HL-60/S4 (cell line): ENCODE results near the gene CTNNA1.

Experiments used
- in situ Hi-C: fragments of 300-500 bp; cut with MboI; formaldehyde crosslinking; loops from 2 replicates; pipeline ENCODE4 v1.14.3; 2022; ENCODE audit warnings: low sequenced_read_pairs

CTNNA1 gene

DNA sequence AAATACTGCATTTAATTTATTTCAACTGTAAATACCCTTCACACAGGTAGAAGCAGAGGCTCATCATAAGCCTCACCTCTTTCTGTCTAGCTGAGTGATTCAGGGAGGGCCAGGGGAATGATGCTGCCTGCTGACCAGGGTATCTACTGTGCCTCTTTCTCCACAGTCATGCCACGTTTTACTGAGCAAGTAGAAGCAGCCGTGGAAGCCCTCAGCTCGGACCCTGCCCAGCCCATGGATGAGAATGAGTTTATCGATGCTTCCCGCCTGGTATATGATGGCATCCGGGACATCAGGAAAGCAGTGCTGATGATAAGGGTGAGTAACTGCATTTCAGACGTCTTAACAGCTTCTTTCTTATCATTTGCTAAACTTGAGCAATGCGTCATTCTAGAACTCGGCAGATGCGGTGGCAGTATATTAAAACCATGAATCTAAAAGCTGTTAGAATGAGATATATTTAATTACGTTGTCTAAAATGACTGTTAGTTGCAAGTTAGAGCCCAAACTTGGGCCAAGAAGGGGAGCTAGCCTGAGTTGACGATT lies 171.9 kb downstream of the CTNNA1 start:
- in situ Hi-C loops = no loop called here

DNA sequence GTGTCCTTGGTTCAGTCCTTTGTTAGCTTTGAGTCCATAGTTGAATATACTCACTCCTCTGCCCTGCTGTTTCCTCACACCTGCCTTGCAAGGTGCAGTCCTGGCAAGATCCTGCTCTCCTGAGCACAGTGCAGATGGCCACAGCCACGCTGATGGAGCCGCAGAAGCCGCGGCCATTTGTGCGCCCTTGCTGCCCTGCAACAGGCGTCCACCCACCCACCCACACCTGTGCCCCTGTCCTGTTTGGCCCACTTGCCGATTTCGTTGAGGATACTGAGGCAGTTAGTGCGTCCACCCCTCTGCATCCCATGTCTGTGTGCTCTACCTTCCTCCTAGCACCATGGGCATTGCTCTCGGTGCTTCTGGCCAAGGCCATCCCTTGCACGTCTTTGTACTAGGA lies 173.0 kb downstream of the CTNNA1 start:
- in situ Hi-C loops = no loop called here

DNA sequence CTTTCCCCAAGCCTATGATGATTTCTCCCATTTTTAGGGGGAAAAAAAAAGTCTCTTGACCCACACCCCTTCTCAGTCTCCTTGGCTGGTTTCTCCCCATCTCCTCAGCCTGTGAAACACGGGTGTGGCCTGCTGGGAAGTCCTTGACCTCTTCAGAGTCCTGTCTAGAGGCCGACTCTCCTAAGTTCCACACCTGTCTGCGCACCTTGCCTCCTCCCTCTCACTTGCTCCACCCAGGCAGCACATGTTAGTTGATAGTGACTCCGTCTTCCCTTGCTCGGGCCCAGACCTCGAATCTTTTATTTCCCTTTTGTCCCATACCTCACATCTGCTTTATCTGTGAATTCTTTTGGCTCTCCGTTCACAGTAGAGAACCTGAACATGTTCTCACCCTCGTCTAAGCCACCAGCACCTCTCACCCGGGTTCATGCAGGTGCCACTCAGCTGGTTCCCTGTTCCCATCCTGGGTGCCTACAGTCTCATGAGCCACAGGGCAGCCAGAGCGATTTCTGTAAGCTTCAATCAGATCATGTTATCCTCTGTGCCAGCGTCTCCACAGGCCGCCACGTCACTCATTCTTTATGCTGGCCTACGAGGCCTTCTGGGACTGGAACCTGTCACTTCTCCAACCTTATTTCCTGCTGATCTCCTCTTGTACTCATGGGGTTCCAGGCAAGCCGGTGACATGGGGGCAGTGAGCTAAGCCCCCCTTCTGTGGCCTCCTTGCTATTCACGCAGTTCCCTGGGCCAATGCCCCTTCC lies 173.6 kb downstream of the CTNNA1 start:
- in situ Hi-C loops = no loop called here

DNA sequence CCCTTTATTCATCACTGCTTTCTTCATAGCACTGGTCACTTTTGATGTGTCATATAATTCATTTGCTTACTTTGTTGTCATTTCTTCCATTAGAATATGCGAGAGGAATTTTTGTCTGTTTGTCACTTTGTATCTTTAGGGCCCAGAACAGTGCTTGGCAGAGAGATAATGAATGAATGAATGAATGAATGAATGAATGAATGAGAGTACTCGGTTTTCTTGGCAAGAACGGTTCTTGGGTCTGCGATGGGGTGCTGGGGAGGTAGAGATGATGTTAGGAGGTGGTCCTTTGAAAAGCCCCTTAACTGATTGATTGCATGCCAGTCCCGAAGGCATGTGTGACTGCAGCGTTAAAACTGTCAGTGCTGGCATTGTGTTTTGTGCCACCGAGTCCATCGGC lies 174.3 kb downstream of the CTNNA1 start:
- in situ Hi-C loops = no loop called here

DNA sequence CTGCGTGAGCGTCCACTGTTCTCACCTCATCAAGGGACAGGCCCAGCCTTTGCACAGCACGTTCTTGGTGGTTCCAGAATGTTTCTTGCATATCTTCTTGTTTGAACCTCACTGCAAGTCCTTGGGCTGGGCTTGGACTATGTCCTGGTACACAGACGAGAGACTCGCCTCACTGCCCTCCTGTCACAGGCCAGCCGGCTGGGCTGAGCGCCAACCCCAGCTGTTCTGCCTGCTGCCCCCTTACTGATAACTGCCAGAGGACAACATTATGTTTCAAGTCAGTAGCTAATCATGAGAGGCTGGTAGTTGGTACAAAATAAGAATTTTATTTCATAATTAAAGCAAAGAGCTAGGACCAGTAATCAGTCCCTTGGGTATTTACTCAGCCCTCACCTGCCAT lies 174.8 kb downstream of the CTNNA1 start:
- in situ Hi-C loops = no loop called here

DNA sequence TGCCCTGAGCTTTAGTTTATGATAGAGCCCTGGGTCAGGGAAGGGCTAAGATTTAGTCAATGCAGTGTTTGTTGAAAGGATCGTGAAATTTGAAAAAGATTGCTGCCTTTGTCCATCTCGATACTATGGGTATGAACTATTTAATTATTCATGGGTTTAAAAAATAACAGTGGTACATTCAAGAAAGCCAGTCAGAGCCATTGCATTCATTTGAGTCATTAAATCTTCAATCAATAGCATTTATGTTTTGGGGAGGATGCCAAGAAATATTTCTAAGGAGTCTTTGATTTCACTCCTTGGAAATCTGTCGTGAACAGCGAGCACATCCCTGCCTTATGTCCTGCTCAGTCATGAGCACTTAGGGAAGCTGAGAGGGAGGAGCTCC lies 176.3 kb downstream of the CTNNA1 start:
- in situ Hi-C loops = no loop called here

DNA sequence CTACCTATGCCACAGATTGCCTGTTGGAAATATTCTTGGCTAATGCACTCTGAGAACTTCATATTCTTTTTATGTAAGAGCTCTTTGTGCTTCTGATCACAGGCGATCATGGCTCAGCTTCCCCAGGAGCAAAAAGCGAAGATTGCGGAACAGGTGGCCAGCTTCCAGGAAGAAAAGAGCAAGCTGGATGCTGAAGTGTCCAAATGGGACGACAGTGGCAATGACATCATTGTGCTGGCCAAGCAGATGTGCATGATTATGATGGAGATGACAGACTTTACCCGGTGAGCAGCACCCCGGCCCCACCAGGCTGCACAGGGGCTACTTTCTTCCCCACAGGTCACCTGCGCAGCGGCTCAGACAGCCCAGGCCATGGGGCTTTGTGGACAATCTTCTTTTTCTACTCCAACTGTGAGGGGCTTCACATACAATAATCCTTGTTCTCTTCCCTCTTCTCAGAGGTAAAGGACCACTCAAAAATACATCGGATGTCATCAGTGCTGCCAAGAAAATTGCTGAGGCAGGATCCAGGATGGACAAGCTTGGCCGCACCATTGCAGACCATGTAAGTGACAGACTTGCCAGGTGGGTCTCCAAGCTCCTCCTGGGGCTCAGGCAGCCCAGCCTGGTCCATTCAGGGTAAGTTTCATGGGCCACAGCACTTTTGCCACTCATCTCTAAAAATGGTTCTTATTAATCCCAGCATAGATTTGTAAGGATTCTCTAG lies 177.3 kb downstream of the CTNNA1 start:
- in situ Hi-C loops = no loop called here

DNA sequence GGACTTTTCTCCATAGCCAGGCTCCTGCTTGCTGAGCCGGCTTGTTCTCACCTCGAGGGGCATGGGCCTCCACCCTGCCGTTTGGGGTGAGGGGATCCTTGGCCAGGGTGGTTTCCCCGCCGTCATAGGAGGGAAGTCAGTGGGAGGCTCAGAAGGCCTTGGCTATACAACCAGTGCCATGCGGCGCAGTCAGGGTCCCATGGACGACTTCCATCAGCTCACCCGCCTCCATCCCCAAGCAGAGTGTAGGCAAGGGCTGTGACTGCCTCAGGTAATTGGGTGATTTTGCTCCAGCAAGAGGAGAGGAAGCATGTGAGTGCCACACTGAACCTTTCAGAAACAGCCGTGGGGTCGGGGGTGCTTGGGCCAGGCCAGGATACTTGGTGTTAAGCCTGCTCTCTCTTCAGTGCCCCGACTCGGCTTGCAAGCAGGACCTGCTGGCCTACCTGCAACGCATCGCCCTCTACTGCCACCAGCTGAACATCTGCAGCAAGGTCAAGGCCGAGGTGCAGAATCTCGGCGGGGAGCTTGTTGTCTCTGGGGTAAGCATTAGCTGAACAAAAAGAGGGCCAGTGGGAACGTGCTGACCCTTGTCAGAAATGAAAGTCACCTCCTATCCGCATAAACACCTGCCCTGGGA lies 179.1 kb downstream of the CTNNA1 start:
- in situ Hi-C loops = no loop called here

DNA sequence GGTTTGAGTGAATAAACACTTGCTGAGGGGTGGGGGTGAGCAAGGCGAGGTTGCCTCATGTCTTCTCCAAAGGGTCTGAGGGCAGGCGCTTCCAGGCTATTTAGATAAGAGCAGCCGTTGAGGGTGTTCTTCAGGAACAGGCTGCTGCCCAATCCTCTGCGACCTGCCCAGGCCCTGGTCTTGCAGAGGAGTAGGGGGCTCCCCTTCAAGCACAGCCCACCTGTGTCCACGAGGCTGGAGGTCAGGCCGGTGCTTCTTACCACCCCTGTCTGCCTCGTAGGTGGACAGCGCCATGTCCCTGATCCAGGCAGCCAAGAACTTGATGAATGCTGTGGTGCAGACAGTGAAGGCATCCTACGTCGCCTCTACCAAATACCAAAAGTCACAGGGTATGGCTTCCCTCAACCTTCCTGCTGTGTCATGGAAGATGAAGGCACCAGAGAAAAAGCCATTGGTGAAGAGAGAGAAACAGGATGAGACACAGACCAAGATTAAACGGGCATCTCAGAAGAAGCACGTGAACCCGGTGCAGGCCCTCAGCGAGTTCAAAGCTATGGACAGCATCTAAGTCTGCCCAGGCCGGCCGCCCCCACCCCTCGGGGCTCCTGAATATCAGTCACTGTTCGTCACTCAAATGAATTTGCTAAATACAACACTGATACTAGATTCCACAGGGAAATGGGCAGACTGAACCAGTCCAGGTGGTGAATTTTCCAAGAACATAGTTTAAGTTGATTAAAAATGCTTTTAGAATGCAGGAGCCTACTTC lies 180.5 kb downstream of the CTNNA1 start:
- in situ Hi-C loops = no loop called here

DNA sequence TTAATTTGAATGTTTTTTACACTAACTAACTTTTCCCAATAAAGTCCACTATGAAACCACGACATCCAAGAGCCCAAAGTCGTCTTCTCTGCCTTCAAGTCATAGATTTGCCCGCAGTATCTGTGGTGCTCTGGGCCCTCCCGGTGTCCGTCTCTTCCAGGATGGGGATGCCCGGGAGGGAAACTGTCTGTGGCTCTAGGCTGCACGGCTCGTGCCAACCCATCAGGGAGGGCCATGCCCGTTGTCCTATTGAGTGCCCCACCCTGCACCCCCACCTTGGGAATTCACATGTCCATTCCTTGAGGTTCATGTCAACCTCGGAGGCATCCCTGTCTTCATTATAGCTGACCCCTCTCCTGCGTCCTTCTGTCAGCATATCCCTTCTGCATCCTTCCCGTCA lies 181.7 kb downstream of the CTNNA1 start:
- in situ Hi-C loops = no loop called here

DNA sequence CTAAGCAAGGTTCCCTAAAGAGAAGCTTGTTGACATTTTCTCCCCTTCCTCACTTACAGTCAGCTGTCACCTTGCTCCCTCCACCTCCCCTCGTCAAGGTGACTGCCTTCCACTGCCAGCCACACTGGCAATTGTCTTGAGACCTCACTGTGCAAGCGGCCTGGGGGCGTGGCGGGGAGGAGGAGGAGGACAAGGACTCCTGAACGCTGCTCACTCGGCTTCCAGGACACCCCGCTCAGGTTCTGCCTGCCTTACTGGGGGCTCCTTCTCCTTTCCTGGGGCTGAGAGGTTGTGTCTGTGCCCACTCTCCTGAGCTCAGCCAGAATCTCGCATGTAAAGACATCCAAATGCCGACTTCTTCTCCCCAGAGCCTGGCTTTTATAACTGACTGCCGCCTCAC lies 182.2 kb downstream of the CTNNA1 start:
- in situ Hi-C loops = no loop called here

DNA sequence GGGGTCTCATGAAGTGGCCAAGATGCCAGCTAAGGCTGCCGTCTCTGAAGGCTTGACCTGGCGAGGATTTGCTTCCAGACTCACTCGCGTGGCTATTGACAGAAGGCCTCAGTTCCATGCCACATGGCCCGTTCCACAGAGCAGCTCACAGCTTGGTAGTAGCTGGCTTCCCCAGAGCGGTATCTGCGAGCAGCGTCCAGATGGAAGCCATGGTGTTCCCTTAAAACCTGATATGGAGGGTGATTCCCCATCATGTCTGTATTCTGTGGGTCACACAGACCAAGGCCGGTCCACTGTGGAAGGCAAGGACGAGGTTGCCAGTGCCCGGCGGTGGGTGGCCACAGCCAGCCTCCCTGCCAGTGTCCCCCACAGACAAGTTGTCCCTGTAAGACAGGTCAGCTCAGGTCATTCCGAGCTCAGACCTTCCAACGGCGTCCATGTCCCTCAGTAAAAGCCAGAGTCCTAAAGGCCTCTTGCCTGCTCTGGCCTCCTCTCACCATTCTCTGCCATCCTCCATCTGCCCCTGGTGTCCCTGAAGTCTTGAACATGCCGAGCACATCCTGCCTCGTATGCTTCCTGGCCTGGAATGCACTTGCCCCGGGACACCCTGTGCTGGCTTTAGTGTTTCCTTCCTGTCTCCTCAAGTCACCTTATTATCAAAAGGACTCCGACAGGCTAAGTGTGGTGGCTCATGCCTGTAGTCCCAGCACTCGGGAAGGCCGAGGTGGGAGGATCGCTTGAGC lies 183.2 kb downstream of the CTNNA1 start:
- in situ Hi-C loops = no loop called here

DNA sequence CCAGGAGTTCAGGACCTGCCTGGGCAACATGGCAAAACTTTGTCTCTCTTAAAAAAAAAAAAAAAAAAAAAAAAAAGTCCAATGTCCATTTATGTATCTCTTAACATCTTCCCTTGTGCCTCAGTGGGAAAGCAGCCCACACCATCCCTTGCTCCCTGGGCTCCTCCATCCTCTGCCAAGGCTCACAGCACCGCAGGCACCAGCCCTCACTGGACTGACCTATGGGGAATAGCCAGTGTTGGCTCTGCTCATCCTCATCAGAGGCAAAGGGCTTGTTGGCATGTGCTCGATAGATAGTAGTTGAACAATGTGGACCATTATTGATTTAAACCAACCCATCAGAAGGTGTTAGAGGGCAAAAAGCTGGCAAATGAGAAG lies 183.7 kb downstream of the CTNNA1 start:
- in situ Hi-C loops = no loop called here

DNA sequence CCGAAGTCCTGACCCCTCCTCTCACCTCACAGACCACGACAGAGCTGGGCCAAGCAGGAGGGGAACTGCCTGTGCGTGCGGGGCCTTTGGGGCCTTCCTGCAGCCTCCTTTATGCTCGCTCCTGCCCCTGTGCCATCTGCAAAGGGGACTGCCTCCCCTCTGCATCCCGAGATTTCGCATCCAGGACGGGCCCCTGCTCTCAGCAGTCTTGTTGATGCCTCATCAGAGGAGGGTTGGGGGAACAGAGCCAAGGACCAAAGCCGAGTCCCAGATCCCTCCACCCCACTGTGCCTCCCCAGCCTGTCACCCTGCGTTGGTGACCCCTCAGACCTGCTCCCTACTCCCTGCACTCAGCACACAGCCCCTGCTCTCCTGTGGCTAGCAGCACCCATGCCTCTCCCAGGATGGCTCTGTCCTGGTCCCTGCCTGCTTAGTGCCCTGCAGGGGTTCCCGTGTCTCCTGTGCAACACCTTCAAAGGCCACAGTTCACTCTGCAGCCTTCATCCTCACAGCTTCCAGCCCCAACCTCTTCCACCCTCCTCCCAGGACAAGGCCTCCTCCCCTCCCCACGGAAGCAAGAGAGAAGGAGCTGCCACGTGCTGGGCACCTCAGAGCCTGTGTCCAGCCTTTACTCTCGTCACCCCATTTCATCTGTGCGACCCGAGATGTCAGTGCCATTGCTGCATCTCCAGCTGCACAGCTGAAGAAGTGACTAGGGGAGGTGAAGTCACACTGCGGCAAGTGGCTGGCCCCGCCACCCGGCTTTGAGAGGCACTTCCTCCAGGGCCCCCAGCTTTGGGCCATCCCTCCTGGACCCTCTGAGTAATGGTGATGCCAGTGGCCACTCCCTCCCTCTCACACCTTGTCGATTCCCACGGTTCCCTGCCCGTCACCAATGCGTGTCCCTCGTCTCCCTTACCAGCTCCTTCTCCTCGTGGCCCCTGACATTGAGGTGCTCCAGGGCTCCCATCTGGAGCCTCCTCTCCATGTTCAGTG lies 184.5 kb downstream of the CTNNA1 start:
- in situ Hi-C loops = no loop called here

DNA sequence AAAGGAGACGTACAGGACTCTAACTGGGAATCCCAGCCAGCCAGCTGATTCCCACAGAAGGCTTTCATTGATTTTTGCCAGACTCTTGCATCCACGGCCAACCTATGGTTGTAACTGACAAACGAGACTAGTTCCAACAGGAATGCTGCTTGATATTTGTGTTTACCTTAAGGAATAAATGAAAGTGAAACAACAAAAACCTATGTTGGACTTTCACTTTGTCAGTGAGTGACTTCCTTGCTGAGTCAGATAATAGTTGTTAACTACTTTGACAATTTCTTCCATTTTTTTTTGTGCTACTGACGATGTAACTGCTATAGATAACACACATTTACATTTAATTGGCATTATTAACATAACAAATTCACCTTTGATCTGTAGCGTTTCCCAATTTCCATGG lies 185.3 kb downstream of the CTNNA1 start:
- in situ Hi-C loops = no loop called here

DNA sequence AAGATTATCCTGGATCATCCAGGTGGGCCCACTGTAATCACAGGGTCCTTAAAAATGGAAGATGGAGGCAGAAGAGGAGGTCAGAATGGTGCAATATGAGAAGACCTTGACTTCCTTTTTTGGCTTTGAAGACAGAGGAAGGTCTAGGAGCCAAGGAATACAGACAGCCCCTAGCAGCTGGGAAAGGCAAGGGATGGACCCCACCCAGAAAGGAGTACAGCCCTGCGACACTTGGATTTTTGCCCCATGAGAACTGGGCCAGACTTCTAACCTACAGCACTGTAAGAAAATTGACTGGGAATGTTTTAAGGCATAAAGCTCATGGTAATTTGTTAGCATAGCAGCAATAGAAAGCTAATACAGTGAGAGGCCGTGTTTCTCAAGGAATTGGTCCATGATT lies 188.8 kb downstream of the CTNNA1 start:
- in situ Hi-C loops = no loop called here

DNA sequence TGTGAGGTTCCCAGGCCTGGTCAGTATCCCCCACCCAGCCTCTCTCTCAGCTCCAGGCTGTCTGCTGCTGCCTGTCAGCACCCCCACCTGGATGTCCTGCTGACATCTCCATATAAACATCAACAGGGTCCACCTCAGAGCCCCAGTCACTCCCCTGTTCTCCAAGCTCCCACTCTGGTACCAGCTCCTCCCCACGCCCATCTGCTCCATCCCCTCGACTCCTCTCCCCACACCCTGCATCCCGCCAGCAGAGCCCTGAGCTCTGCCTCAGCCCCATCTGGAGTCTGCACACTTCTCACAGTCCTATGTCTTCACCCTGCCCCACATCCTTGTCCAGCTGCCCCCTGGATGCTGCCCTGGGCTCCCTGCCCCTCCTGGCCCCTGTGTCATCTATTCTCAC lies 189.6 kb downstream of the CTNNA1 start:
- in situ Hi-C loops = no loop called here

DNA sequence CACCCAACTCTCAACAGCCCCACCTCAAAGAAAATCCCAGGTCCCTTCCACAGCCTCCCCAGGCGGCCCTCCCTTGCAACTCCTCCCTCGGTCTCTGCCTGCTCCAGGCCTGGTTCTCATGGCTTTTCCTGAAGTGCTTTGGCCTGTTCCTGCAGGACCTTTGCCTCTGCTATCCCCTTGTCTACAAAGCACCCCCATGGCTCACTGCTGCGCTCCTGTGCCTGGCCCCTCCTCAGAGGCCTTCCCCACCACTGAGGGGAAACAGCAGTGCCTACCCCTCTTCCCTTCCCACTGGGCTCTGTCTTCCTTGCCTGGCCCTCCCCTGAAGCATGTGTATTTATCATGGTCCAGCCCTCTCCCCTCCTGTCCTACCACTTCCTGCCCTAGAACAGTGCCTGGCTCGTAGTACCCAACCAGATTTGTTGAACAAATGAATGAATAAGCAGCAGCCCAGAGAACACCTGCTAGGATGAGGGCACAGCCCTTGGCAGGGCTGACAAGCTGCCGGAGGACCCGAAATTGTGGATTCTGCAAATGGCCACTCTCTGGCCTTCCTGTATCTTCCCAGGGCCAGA lies 190.5 kb downstream of the CTNNA1 start:
- in situ Hi-C loops = no loop called here
